ENCODE results near the gene REG3A.

DNA sequence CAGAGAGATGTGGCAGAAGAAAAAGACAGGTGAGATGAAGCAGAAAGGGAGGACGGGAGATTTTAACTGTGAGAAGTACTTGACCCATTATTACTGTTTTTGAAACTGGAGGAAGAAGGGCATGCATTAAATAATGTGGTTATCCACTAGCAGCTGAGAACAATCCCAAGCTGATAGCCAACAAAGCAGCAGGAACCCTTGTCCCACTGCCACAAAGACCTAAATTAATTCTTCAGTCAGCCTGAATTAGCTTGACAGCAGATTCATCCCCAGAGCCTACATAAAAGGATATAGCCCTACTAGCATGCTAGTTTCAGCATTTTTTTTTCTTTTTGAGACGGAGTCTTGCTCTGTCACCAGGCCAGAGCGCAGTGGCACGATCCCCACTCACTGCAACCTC, 19.5 kb upstream of the REG3A start:
- no peak for TF ChIP-seq POLR2A (IDR thresholded peaks at IDR 0.05)
- TF ChIP-seq, protein P1, sequence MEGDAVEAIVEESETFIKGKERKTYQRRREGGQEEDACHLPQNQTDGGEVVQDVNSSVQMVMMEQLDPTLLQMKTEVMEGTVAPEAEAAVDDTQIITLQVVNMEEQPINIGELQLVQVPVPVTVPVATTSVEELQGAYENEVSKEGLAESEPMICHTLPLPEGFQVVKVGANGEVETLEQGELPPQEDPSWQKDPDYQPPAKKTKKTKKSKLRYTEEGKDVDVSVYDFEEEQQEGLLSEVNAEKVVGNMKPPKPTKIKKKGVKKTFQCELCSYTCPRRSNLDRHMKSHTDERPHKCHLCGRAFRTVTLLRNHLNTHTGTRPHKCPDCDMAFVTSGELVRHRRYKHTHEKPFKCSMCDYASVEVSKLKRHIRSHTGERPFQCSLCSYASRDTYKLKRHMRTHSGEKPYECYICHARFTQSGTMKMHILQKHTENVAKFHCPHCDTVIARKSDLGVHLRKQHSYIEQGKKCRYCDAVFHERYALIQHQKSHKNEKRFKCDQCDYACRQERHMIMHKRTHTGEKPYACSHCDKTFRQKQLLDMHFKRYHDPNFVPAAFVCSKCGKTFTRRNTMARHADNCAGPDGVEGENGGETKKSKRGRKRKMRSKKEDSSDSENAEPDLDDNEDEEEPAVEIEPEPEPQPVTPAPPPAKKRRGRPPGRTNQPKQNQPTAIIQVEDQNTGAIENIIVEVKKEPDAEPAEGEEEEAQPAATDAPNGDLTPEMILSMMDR (IDR thresholded peaks at IDR 0.05), result no peak

Data from lower leg skin (tissue), 3 donors.